SK-N-SH (cell line): Measurements from ENCODE around the gene RBP3.

Source experiments
- CHD2 ChIP-seq: fragments of 150-350 bp; IDR thresholded peaks from 2 replicates; pipeline ENCODE4 v1.6.1; 2018; ENCODE audit warnings: low read length; ENCODE audit not compliant: partially characterized antibody
- EP300 ChIP-seq, 2 experiments: IDR thresholded peaks; 2 replicates each; pipeline versions ENCODE4 v1.4.0 to v1.6.1; 2012; ENCODE audit warnings: borderline replicate concordance in 1 of 2, low read depth in 1 of 2, low read length in 1 of 2
- MEF2A ChIP-seq: IDR thresholded peaks from 2 replicates; pipeline ENCODE4 v1.4.0; 2012; ENCODE audit warnings: low read depth, borderline replicate concordance
- POLR2AphosphoS5 ChIP-seq: IDR thresholded peaks from 2 replicates; pipeline ENCODE4 v1.6.1; 2012; ENCODE audit warnings: low read depth, low read length
- RAD21 ChIP-seq: IDR thresholded peaks from 2 replicates; pipeline ENCODE4 v1.6.1; 2012; ENCODE audit warnings: mild to moderate bottlenecking, low read length
- TAF1 ChIP-seq: IDR thresholded peaks from 2 replicates; pipeline ENCODE4 v1.6.1; 2012; ENCODE audit warnings: low read depth, mild to moderate bottlenecking, low read length, moderate library complexity, borderline replicate concordance
- USF1 ChIP-seq: IDR thresholded peaks from 2 replicates; pipeline ENCODE4 v1.4.0; 2012; ENCODE audit warnings: low read depth, borderline replicate concordance
- YY1 ChIP-seq: IDR thresholded peaks from 2 replicates; pipeline ENCODE4 v1.4.0; 2012; ENCODE audit warnings: low read depth, mild to moderate bottlenecking
- TF ChIP-seq, protein P1 (sequence below): fragments of 200-600 bp; sonication (generic); IDR thresholded peaks from 2 replicates; pipeline ENCODE4 v1.6.1; 2017; ENCODE audit warnings: antibody characterized with exemption, mild to moderate bottlenecking, moderate library complexity
- TF ChIP-seq, protein P2 (sequence below): IDR thresholded peaks from 2 replicates; pipeline ENCODE4 v1.4.0; 2012; ENCODE audit warnings: low read depth, borderline replicate concordance
- TF ChIP-seq, protein P3 (sequence below): IDR thresholded peaks from 2 replicates; pipeline ENCODE4 v1.6.1; 2012; ENCODE audit warnings: mild to moderate bottlenecking, low read depth, low read length, moderate library complexity

GRCh38 chr10:47359626-47360418, 11.7 kb downstream of the RBP3 start:
- TF ChIP-seq USF1 (no peak), YY1 (no peak), POLR2AphosphoS5 (no peak), MEF2A (no peak), EP300 (IDR thresholded peaks at IDR 0.05; ENCODE audit: borderline replicate concordance in 1 of 2, low read depth in 1 of 2, low read length in 1 of 2) (no peak), RAD21 (no peak), CHD2 (no peak), TAF1 (no peak)
- TF ChIP-seq, protein P1, sequence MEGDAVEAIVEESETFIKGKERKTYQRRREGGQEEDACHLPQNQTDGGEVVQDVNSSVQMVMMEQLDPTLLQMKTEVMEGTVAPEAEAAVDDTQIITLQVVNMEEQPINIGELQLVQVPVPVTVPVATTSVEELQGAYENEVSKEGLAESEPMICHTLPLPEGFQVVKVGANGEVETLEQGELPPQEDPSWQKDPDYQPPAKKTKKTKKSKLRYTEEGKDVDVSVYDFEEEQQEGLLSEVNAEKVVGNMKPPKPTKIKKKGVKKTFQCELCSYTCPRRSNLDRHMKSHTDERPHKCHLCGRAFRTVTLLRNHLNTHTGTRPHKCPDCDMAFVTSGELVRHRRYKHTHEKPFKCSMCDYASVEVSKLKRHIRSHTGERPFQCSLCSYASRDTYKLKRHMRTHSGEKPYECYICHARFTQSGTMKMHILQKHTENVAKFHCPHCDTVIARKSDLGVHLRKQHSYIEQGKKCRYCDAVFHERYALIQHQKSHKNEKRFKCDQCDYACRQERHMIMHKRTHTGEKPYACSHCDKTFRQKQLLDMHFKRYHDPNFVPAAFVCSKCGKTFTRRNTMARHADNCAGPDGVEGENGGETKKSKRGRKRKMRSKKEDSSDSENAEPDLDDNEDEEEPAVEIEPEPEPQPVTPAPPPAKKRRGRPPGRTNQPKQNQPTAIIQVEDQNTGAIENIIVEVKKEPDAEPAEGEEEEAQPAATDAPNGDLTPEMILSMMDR = no peak
- TF ChIP-seq, protein P2, sequence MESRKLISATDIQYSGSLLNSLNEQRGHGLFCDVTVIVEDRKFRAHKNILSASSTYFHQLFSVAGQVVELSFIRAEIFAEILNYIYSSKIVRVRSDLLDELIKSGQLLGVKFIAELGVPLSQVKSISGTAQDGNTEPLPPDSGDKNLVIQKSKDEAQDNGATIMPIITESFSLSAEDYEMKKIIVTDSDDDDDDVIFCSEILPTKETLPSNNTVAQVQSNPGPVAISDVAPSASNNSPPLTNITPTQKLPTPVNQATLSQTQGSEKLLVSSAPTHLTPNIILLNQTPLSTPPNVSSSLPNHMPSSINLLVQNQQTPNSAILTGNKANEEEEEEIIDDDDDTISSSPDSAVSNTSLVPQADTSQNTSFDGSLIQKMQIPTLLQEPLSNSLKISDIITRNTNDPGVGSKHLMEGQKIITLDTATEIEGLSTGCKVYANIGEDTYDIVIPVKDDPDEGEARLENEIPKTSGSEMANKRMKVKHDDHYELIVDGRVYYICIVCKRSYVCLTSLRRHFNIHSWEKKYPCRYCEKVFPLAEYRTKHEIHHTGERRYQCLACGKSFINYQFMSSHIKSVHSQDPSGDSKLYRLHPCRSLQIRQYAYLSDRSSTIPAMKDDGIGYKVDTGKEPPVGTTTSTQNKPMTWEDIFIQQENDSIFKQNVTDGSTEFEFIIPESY = no peak
- TF ChIP-seq, protein P3, sequence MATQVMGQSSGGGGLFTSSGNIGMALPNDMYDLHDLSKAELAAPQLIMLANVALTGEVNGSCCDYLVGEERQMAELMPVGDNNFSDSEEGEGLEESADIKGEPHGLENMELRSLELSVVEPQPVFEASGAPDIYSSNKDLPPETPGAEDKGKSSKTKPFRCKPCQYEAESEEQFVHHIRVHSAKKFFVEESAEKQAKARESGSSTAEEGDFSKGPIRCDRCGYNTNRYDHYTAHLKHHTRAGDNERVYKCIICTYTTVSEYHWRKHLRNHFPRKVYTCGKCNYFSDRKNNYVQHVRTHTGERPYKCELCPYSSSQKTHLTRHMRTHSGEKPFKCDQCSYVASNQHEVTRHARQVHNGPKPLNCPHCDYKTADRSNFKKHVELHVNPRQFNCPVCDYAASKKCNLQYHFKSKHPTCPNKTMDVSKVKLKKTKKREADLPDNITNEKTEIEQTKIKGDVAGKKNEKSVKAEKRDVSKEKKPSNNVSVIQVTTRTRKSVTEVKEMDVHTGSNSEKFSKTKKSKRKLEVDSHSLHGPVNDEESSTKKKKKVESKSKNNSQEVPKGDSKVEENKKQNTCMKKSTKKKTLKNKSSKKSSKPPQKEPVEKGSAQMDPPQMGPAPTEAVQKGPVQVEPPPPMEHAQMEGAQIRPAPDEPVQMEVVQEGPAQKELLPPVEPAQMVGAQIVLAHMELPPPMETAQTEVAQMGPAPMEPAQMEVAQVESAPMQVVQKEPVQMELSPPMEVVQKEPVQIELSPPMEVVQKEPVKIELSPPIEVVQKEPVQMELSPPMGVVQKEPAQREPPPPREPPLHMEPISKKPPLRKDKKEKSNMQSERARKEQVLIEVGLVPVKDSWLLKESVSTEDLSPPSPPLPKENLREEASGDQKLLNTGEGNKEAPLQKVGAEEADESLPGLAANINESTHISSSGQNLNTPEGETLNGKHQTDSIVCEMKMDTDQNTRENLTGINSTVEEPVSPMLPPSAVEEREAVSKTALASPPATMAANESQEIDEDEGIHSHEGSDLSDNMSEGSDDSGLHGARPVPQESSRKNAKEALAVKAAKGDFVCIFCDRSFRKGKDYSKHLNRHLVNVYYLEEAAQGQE = no peak
